Thyroid gland (tissue), 4 donors: ENCODE measurements around the gene LPP. TPM values are rescaled to one million over a fixed set of nuclear protein-coding genes. Genes with fewer than 3 reads are reported as not detected.
"Not testable (repeated sequence)": the region's sequence is repeated elsewhere in the genome, so short reads cannot be mapped to it uniquely, and the experiment has no call there.

Experiments
- DNase-seq, 2 donors: peaks; one replicate each; pipeline ENCODE4 v3.0.0-alpha.2; 2019
- H3K27ac ChIP-seq, 3 donors: fragments of 200-600 bp; sonication (generic); 1 replicate in 2 of 3; 2 replicates in 1 of 3; pipeline ENCODE4 v1.5.1; 2016 to 2019; ENCODE audit warnings: mild to moderate bottlenecking in 1 of 3, moderate library complexity in 1 of 3
- H3K27me3 ChIP-seq: fragments of 200-600 bp; sonication (generic); one replicate; pipeline ENCODE4 v1.5.1; 2019
- H3K36me3 ChIP-seq, 2 donors: fragments of 200-600 bp; sonication (generic); one replicate each; pipeline ENCODE4 v1.5.1; 2016 to 2019
- H3K4me1 ChIP-seq, 2 donors: fragments of 200-600 bp; sonication (generic); one replicate each; pipeline ENCODE4 v1.5.1; 2017 to 2019
- H3K4me3 ChIP-seq, 3 donors: fragments of 200-600 bp; sonication (generic); replicated peaks in 1 of 3; 1 replicate in 2 of 3; 2 replicates in 1 of 3; pipeline ENCODE4 v1.5.1; 2016; ENCODE audit warnings: mild to moderate bottlenecking in 1 of 3
- H3K9me3 ChIP-seq: fragments of 200-600 bp; sonication (generic); one replicate; pipeline ENCODE4 v1.5.1; 2017
- POLR2A ChIP-seq, 2 donors: fragments of 450-650 bp; IDR thresholded peaks; one replicate each; pipeline ENCODE4 v1.6.1; 2017; ENCODE audit warnings: antibody characterized with exemption in 2 of 2, mild to moderate bottlenecking in 2 of 2, moderate library complexity in 1 of 2
- whole genome bisulfite sequencing, 2 donors: methylation state at CpG; one replicate each; pipeline ENCODE4 v1.1.5; 2017; 5-methylcytosine and 5-hydroxymethylcytosine counted together
- intact Hi-C: fragments of 100-400 bp; cut with DNase I; formaldehyde crosslinking; loops from one replicate; pipeline ENCODE4 v1.15.1; 2023
- total RNA-seq, 4 donors: library from RNA; depleted of rRNA; stranded (reverse); fragments of >200 nt; gene quantifications; one replicate each; pipeline ENCODE4 v1.2.3, GENCODE V29; 2016
- TF ChIP-seq, protein P1 (sequence below), 6 experiments: fragments of 200-600 bp in 3 of 6; fragments of 450-650 bp in 3 of 6; sonication (generic) in 3 of 6; IDR thresholded peaks; one replicate each; pipeline ENCODE4 v1.5.1; 2016 to 2019; ENCODE audit warnings: antibody characterized with exemption in 6 of 6, mild to moderate bottlenecking in 2 of 6, inconsistent platforms in 1 of 6, moderate library complexity in 1 of 6

Gene LPP
- total RNA-seq, 4 donors from 2014 or later = 79.0 to 141 (median 82.8) TPM

GRCh38 chr3:188128905-188129304, 25.1 kb upstream of the LPP start:
- intact Hi-C loops = no loop called here
- peaks cover 7 to 8% of the 10 kb centered on the region in 2 donors for H3K4me1 ChIP-seq
- no peak overlapping the region for H3K27ac ChIP-seq
- WGBS, 2 donors = 48 to 100% methylated on average over 1 of the region's 1 CpG
- no peaks in the 10 kb centered on the region for H3K27me3 ChIP-seq
- no peaks in the 10 kb centered on the region for H3K36me3 ChIP-seq
- no peak for TF ChIP-seq POLR2A (IDR thresholded peaks at IDR 0.05)
- TF ChIP-seq, protein P1, sequence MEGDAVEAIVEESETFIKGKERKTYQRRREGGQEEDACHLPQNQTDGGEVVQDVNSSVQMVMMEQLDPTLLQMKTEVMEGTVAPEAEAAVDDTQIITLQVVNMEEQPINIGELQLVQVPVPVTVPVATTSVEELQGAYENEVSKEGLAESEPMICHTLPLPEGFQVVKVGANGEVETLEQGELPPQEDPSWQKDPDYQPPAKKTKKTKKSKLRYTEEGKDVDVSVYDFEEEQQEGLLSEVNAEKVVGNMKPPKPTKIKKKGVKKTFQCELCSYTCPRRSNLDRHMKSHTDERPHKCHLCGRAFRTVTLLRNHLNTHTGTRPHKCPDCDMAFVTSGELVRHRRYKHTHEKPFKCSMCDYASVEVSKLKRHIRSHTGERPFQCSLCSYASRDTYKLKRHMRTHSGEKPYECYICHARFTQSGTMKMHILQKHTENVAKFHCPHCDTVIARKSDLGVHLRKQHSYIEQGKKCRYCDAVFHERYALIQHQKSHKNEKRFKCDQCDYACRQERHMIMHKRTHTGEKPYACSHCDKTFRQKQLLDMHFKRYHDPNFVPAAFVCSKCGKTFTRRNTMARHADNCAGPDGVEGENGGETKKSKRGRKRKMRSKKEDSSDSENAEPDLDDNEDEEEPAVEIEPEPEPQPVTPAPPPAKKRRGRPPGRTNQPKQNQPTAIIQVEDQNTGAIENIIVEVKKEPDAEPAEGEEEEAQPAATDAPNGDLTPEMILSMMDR (IDR thresholded peaks at IDR 0.05) = no peak
- DNase-seq = no peak
- no peak overlapping the region for H3K4me3 ChIP-seq
- no peaks in the 10 kb centered on the region for H3K9me3 ChIP-seq

GRCh38 chr3:188131023-188131422, 22.9 kb upstream of the LPP start:
- H3K36me3 ChIP-seq, intact Hi-C loops, H3K27ac ChIP-seq, DNase-seq, H3K4me3 ChIP-seq, H3K4me1 ChIP-seq, H3K9me3 ChIP-seq, H3K27me3 ChIP-seq: not testable (repeated sequence)
- 81 to 82% methylated on average over 2 of the region's 2 CpGs for WGBS, 2 donors

GRCh38 chr3:188133219-188133618, 20.7 kb upstream of the LPP start:
- Histone ChIP-seq H3K36me3 (no peaks in the 10 kb centered on the region), H3K27me3 (no peaks in the 10 kb centered on the region), H3K4me1 (peaks cover 7 to 8% of the 10 kb centered on the region in 2 donors), H3K27ac (no peak overlapping the region), H3K4me3 (no peak overlapping the region), H3K9me3 (no peaks in the 10 kb centered on the region)
- 93% methylated on average over 5 of the region's 5 CpGs for whole genome bisulfite sequencing, 2 donors
- no peak for DNase-seq
- TF ChIP-seq, protein P1 (IDR thresholded peaks at IDR 0.05) = no peak
- TF ChIP-seq POLR2A (IDR thresholded peaks at IDR 0.05) = no peak
- intact Hi-C loops = no loop called here

- intact Hi-C loops = no loop called here
- TF ChIP-seq POLR2A (IDR thresholded peaks at IDR 0.05) = no peak
- TF ChIP-seq, protein P1 (IDR thresholded peaks at IDR 0.05) = no peak
- 90 to 93% methylated on average over 6 of the region's 6 CpGs for WGBS, 2 donors
- Histone ChIP-seq H3K4me3 (no peak overlapping the region), H3K9me3 (no peaks in the 10 kb centered on the region), H3K27me3 (no peaks in the 10 kb centered on the region), H3K27ac (no peak overlapping the region), H3K4me1 (peaks cover 7 to 8% of the 10 kb centered on the region in 2 donors), H3K36me3 (no peaks in the 10 kb centered on the region)
- DNase-seq = no peak
Measured at GRCh38 chr3:188133646-188134045, 20.3 kb upstream of the LPP start.

DNA sequence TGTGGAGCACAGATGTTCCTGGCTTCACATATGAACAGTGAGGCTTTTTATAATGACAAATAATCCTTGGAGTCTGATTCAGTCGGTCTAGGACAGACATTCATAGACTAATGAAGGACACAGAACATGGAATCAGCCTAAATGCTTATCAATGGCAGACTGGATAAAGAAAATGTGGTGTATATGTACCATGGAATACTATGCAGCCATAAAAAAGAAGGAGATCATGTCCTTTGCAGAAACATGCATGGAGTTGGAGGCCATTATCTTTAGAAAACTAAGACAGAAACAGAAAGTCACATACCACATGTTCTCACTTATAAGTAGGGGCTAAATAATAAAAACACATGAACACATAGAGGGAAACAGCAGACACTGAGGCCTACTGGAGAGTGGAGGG, 19.9 kb upstream of the LPP start:
- TF ChIP-seq, protein P1 (IDR thresholded peaks at IDR 0.05) = no peak
- TF ChIP-seq POLR2A (IDR thresholded peaks at IDR 0.05) = no peak
- intact Hi-C loops = no loop called here
- Histone ChIP-seq H3K36me3 (no peaks in the 10 kb centered on the region), H3K4me1 (peaks cover 7 to 8% of the 10 kb centered on the region in 2 donors), H3K27ac (no peak overlapping the region), H3K9me3 (no peaks in the 10 kb centered on the region), H3K27me3 (no peaks in the 10 kb centered on the region), H3K4me3 (no peak overlapping the region)
- 91 to 97% methylated on average over 1 of the region's 1 CpG for WGBS, 2 donors
- no peak for DNase-seq

DNA sequence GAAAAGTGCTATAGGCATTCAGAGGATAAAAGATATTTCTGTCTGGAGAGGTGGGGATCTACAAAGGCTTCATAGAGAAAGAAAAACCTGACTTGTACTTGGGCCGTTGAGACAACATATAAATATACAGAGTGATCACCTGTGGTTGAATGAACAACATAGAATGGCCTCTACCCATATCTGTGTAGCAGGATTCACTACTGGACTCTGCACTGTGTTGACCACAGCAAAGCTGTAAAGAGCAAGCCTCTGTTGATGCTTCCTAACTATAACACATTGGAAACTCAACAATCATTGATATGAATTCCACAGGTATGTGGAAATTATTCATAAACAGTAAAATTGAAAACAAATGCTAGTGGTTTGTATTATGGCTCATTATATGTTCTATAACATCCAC, 19.1 kb upstream of the LPP start:
- no peak for TF ChIP-seq POLR2A (IDR thresholded peaks at IDR 0.05)
- H3K36me3 ChIP-seq = no peaks in the 10 kb centered on the region
- intact Hi-C loops = no loop called here
- DNase-seq = no peak
- WGBS, 2 donors = 92 to 97% methylated on average over 1 of the region's 1 CpG
- no peaks in the 10 kb centered on the region for H3K27me3 ChIP-seq
- H3K9me3 ChIP-seq = no peaks in the 10 kb centered on the region
- H3K27ac ChIP-seq = no peak overlapping the region
- no peak overlapping the region for H3K4me3 ChIP-seq
- H3K4me1 ChIP-seq = peaks cover 7 to 8% of the 10 kb centered on the region in 2 donors
